Tibial nerve (tissue), 4 donors: Measurements from ENCODE around the gene EPS8L3. TPM values are rescaled to one million over a fixed set of nuclear protein-coding genes. Genes with fewer than 3 reads are reported as not detected.

ENCODE experiments used
- DNase-seq, 2 donors: peaks; one replicate each; pipeline ENCODE4 v3.0.0-alpha.2; 2019; ENCODE audit warnings: low spot score in 2 of 2
- H3K27ac ChIP-seq, 4 donors: fragments of 200-600 bp; sonication (generic) in 3 of 4; one replicate each; pipeline ENCODE4 v1.5.1; 2017 to 2019; ENCODE audit warnings: mild to moderate bottlenecking in 1 of 4
- H3K27me3 ChIP-seq, 2 donors: fragments of 200-600 bp; sonication (generic) in 1 of 2; one replicate each; pipeline versions ENCODE4 v1.5.1 to v1.6.0; 2017 to 2019
- H3K36me3 ChIP-seq, 3 donors: fragments of 200-600 bp; sonication (generic); one replicate each; pipeline ENCODE4 v1.5.1; 2018 to 2019
- H3K4me1 ChIP-seq, 4 donors: fragments of 200-600 bp; sonication (generic) in 3 of 4; one replicate each; pipeline ENCODE4 v1.5.1; 2017 to 2019
- H3K4me3 ChIP-seq, 4 donors: fragments of 200-600 bp; sonication (generic) in 3 of 4; one replicate each; pipeline ENCODE4 v1.5.1; 2017 to 2019; ENCODE audit warnings: mild to moderate bottlenecking in 1 of 4, moderate library complexity in 1 of 4
- H3K9me3 ChIP-seq, 4 donors: fragments of 200-600 bp; sonication (generic) in 3 of 4; one replicate each; pipeline ENCODE4 v1.5.1; 2017 to 2019
- EP300 ChIP-seq, 2 donors: sonication (generic); formaldehyde crosslinking; IDR thresholded peaks; one replicate each; pipeline ENCODE4 v1.6.1; 2017; ENCODE audit warnings: antibody characterized with exemption in 2 of 2, mild to moderate bottlenecking in 1 of 2
- POLR2A ChIP-seq, 2 donors: fragments of 450-650 bp; IDR thresholded peaks; one replicate each; pipeline ENCODE4 v1.6.1; 2017; ENCODE audit warnings: antibody characterized with exemption in 2 of 2, mild to moderate bottlenecking in 2 of 2, moderate library complexity in 2 of 2
- WGBS, 2 donors: methylation state at CpG; one replicate each; pipeline ENCODE4 v1.1.5; 2018; 5-methylcytosine and 5-hydroxymethylcytosine counted together
- total RNA-seq, 4 donors: library from RNA; depleted of rRNA; stranded (reverse); fragments of >200 nt; gene quantifications; one replicate each; pipeline ENCODE4 v1.1.0, GENCODE V29; 2016
- TF ChIP-seq, protein P1 (sequence below), 5 experiments: fragments of 200-600 bp in 3 of 5; fragments of 450-650 bp in 2 of 5; sonication (generic) in 3 of 5; IDR thresholded peaks; one replicate each; pipeline ENCODE4 v1.5.1; 2016 to 2019; ENCODE audit warnings: antibody characterized with exemption in 5 of 5, mild to moderate bottlenecking in 3 of 5, moderate library complexity in 2 of 5

Gene EPS8L3
- total RNA-seq, 4 donors from 2014 or later = not detected

DNA sequence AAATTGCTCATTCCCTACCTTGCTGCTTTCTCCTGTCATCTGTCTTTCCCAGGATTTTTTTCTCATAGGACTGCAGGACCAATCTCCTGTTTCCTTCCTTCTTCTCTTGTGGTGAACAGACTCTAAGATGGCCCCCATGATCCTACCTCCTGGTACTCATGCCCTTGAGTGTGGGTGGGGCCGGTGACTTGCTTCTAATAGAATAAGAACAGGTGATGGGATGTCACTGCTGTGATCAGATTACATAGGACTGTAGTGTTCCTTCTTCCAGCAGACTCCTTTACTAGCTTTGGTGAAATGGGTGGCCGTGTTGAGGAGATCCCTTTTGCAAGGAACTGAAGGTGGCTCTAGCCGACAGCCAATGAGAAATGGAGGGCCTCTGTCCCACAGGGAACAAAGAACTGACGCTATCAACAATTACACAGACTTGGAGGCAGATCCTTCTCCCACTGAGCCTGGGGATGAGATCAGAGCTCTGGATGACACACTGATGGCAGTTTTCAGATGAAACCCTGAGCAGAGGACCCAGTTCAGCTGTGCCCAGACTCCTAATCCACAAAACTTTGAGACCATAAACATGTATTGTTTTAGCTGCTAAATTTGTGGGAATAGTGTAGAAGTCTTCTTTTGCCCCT lies 30.4 kb downstream of the EPS8L3 start:
- no peaks in the 10 kb centered on the region for H3K4me1 ChIP-seq
- H3K36me3 ChIP-seq = peaks cover 0 to 44% (median 0%) of the 10 kb centered on the region in 3 donors
- WGBS, 2 donors = 72 to 84% methylated on average over 4 of the region's 4 CpGs
- TF ChIP-seq, protein P1, sequence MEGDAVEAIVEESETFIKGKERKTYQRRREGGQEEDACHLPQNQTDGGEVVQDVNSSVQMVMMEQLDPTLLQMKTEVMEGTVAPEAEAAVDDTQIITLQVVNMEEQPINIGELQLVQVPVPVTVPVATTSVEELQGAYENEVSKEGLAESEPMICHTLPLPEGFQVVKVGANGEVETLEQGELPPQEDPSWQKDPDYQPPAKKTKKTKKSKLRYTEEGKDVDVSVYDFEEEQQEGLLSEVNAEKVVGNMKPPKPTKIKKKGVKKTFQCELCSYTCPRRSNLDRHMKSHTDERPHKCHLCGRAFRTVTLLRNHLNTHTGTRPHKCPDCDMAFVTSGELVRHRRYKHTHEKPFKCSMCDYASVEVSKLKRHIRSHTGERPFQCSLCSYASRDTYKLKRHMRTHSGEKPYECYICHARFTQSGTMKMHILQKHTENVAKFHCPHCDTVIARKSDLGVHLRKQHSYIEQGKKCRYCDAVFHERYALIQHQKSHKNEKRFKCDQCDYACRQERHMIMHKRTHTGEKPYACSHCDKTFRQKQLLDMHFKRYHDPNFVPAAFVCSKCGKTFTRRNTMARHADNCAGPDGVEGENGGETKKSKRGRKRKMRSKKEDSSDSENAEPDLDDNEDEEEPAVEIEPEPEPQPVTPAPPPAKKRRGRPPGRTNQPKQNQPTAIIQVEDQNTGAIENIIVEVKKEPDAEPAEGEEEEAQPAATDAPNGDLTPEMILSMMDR (IDR thresholded peaks at IDR 0.05) = no peak
- TF ChIP-seq EP300 (IDR thresholded peaks at IDR 0.05) = no peak
- no peak for TF ChIP-seq POLR2A (IDR thresholded peaks at IDR 0.05)
- no peaks in the 10 kb centered on the region for H3K9me3 ChIP-seq
- H3K4me3 ChIP-seq = no peak overlapping the region
- DNase-seq = no peak
- no peaks in the 10 kb centered on the region for H3K27me3 ChIP-seq
- H3K27ac ChIP-seq = peak overlapping the region in 1 of 4 donors; percentile 31

DNA sequence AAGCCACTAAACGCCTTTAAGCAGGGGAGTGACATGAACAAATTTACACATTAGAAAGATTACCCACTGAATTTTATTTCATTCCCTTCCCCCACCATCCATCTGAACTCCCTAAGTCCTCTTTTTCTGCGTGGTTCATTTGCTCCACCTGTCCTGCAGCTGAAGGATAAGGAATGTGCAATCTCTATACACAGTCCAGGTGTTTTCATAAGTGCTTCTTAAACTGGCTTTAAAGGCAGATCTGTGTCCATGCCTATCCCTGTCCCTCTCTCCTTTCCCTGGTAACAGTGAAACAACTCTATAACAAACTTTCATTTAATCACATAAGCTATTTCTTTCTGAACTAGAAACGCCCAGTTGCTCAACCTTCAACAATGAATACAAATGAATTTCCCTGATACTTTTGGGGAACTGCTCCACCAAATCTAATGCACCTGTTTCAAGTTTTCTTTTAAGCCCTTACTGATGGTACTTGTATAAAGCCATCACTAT lies 31.3 kb downstream of the EPS8L3 start:
- H3K4me1 ChIP-seq = no peaks in the 10 kb centered on the region
- H3K27me3 ChIP-seq = no peaks in the 10 kb centered on the region
- WGBS, 2 donors = 67 to 68% methylated on average over 3 of the region's 3 CpGs
- peak overlapping the region in 1 of 4 donors; percentile 31 for H3K27ac ChIP-seq
- H3K4me3 ChIP-seq = no peak overlapping the region
- DNase-seq = no peak
- H3K36me3 ChIP-seq = peaks cover 0 to 38% (median 0%) of the 10 kb centered on the region in 3 donors
- TF ChIP-seq POLR2A (IDR thresholded peaks at IDR 0.05) (no peak), EP300 (IDR thresholded peaks at IDR 0.05) (no peak)
- TF ChIP-seq, protein P1 (IDR thresholded peaks at IDR 0.05) = no peak
- no peaks in the 10 kb centered on the region for H3K9me3 ChIP-seq

DNA sequence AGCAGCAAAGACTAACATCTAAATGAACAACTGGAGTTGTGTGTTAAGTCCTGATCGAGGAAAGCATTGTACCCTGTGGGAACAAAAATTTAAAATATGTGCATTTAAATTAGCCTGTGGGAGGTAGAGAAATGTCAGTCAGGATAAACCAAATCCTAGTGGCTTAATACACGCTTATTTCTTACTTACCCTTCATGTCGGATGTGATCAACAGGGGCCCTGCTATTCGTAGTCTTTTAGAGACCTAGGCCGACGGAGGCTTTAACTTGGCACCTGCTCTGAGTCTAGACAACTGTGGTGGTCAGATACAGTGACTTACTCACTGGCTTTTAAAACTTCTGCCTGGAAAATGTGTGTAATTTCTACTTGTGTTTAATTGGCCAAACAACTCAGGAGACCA lies 33.1 kb downstream of the EPS8L3 start:
- TF ChIP-seq, protein P1 (IDR thresholded peaks at IDR 0.05) = no peak
- no peak for TF ChIP-seq POLR2A (IDR thresholded peaks at IDR 0.05)
- no peak for TF ChIP-seq EP300 (IDR thresholded peaks at IDR 0.05)
- DNase-seq = no peak
- H3K36me3 ChIP-seq = peaks cover 0 to 24% (median 0%) of the 10 kb centered on the region in 3 donors
- H3K27me3 ChIP-seq = no peaks in the 10 kb centered on the region
- no peaks in the 10 kb centered on the region for H3K9me3 ChIP-seq
- H3K4me1 ChIP-seq = no peaks in the 10 kb centered on the region
- WGBS, 2 donors = 47 to 63% methylated on average over 6 of the region's 6 CpGs
- no peak overlapping the region for H3K4me3 ChIP-seq
- H3K27ac ChIP-seq = peak overlapping the region in 2 of 4 donors; percentile 8 to 18

DNA sequence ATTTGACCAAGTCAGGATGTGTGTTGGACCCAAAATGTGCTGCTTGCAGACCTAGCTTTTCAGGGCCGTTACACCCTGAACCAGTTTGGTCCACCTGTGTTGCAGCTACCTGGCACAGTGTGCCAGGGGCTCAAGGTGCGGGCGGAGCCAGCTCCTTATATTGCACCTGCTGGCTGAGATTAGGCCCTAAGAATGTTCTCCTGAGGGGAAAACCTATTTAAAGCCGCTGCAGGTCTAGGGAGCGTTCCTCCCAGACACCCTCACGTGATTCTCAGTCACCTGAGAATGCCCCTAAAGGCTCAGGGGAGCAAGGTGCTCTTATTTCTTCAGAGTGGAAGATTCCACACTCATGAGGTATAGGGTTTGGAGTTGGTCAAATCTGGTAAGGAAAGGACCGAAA lies 34.9 kb downstream of the EPS8L3 start:
- Histone ChIP-seq H3K4me1 (no peaks in the 10 kb centered on the region), H3K9me3 (no peaks in the 10 kb centered on the region), H3K27me3 (no peaks in the 10 kb centered on the region), H3K27ac (no peak overlapping the region), H3K4me3 (no peak overlapping the region), H3K36me3 (peaks cover 0 to 7% (median 0%) of the 10 kb centered on the region in 3 donors)
- WGBS, 2 donors = 97 to 98% methylated on average over 7 of the region's 7 CpGs
- no peak for DNase-seq
- TF ChIP-seq EP300 (IDR thresholded peaks at IDR 0.05) = no peak
- TF ChIP-seq, protein P1 (IDR thresholded peaks at IDR 0.05) = no peak
- TF ChIP-seq POLR2A (IDR thresholded peaks at IDR 0.05) = no peak

DNA sequence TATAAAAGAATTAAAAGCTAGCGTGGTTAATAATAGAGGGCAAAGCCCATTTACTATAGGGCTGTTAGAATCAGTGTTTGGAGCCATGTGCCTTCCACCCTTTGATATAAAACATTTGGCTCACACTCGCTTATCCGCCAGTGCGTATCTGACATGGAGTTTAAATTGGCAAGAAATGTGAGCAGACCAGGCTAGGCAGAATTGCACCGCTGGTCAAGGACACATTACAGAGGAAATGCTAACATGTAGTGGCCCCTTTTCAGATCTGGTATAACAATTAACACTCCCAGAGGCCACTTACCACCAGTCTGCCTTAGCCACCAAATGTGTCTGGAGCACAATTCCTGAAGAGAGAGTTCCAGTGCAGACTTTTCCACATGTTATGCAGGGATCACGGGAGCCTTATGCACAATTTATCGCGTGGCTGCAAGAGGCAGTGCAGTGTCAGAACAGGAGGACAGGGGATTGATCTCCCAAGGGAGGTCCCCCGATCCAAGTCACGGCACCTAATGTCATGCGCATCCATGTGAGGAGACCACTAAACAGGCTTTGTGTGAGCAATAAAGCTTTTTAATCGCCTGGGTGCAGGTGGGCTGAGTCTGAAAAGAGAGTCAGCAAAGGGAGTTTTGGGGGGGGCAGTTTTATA lies 36.9 kb downstream of the EPS8L3 start:
- 84 to 87% methylated on average over 12 of the region's 12 CpGs for WGBS, 2 donors
- no peak for TF ChIP-seq EP300 (IDR thresholded peaks at IDR 0.05)
- no peak for TF ChIP-seq POLR2A (IDR thresholded peaks at IDR 0.05)
- TF ChIP-seq, protein P1 (IDR thresholded peaks at IDR 0.05) = no peak
- Histone ChIP-seq H3K9me3 (no peaks in the 10 kb centered on the region), H3K27ac (no peak overlapping the region), H3K36me3 (no peaks in the 10 kb centered on the region), H3K4me1 (no peaks in the 10 kb centered on the region), H3K4me3 (no peak overlapping the region), H3K27me3 (no peaks in the 10 kb centered on the region)
- no peak for DNase-seq
